DMS114 treated with DMSO at 0.1 percent for 48 hours (cell line): Measurements from ENCODE around the gene BLACAT1.

Source experiments
- DNase-seq: peaks from one replicate; lab custom pipeline; 2025; ENCODE audit not compliant: unreplicated experiment; lab: John Stamatoyannopoulos, UW

Gene BLACAT1

GRCh38 chr1:205455581-205456382 lies at the start of gene BLACAT1:
TSS of gene BLACAT1 (minus strand) at chr1:205456045.
- DNase-seq: no peak

- no peak for DNase-seq
These were observed 49.4 kb upstream of the BLACAT1 start for GRCh38 chr1:205505076-205505729.

- peak; percentile 31 for DNase-seq
These were observed 48.6 kb upstream of the BLACAT1 start, which contains the start of gene CDK18 for GRCh38 chr1:205504311-205505075. TSS of gene CDK18 (plus strand) at chr1:205504669. CDS start at chr1:205523168, 18,499 bp downstream.

GRCh38 chr1:205502992-205503391 lies 47.1 kb upstream of the BLACAT1 start:
- DNase-seq: no peak

GRCh38 chr1:205502111-205502810 lies 46.4 kb upstream of the BLACAT1 start:
- no peak for DNase-seq

- no peak for DNase-seq
These were observed 44.7 kb upstream of the BLACAT1 start for GRCh38 chr1:205500240-205501233.

- no peak for DNase-seq
These were observed 43.9 kb upstream of the BLACAT1 start for GRCh38 chr1:205499789-205500188.

GRCh38 chr1:205497351-205497750 lies 41.5 kb upstream of the BLACAT1 start:
- no peak for DNase-seq

GRCh38 chr1:205496661-205497060 lies 40.8 kb upstream of the BLACAT1 start:
- DNase-seq: no peak

- no peak for DNase-seq
These were observed 39.5 kb upstream of the BLACAT1 start for GRCh38 chr1:205495237-205495823.

- no peak for DNase-seq
These were observed 38.3 kb upstream of the BLACAT1 start for GRCh38 chr1:205494115-205494514.

GRCh38 chr1:205493241-205494085 lies 37.6 kb upstream of the BLACAT1 start:
- no peak for DNase-seq

- DNase-seq: no peak
These were observed 36.9 kb upstream of the BLACAT1 start for GRCh38 chr1:205492774-205493173.

GRCh38 chr1:205492201-205492667 lies 36.4 kb upstream of the BLACAT1 start:
- DNase-seq: no peak

- DNase-seq: no peak
These were observed 35.9 kb upstream of the BLACAT1 start for GRCh38 chr1:205491794-205492193.

- peak; percentile 64 for DNase-seq
These were observed 32.4 kb upstream of the BLACAT1 start for GRCh38 chr1:205488074-205488723.

GRCh38 chr1:205486258-205486657 lies 30.4 kb upstream of the BLACAT1 start:
- no peak for DNase-seq
